GM23338 (cell line): Measurements from ENCODE around the gene NOL3. TPM values are rescaled to one million over a fixed set of nuclear protein-coding genes. Genes with fewer than 3 reads are reported as not detected.

ENCODE experiments used
- ATAC-seq: fragments of 200-7000 bp; cut with Tn5 transposase; 3 replicates; pipeline ENCODE4 v1.9.1; 2020
- DNase-seq: peaks from one replicate; pipeline ENCODE4 v3.0.0-alpha.2; 2015; ENCODE audit warnings: low spot score
- H2AFZ ChIP-seq: fragments of 200-600 bp; sonication (generic); 2 replicates; pipeline ENCODE4 v1.8.0; 2016; ENCODE audit warnings: antibody characterized with exemption, mild to moderate bottlenecking, moderate library complexity
- H3F3A ChIP-seq: fragments of 200-600 bp; sonication (generic); replicated peaks from 2 replicates; pipeline ENCODE4 v1.8.0; 2017; ENCODE audit warnings: antibody characterized with exemption, mixed run types, low read depth
- H3K27ac ChIP-seq: fragments of 200-600 bp; sonication (generic); 2 replicates; pipeline ENCODE4 v1.6.1; 2016; ENCODE audit warnings: low read depth
- H3K27me3 ChIP-seq: fragments of 200-600 bp; sonication (generic); 2 replicates; pipeline ENCODE4 v1.8.0; 2016; ENCODE audit warnings: mild to moderate bottlenecking, mixed run types, moderate library complexity; ENCODE audit not compliant: insufficient read depth
- H3K36me3 ChIP-seq: fragments of 200-600 bp; sonication (generic); 2 replicates; pipeline ENCODE4 v1.8.0; 2016; ENCODE audit warnings: mild to moderate bottlenecking; ENCODE audit not compliant: insufficient read depth
- H3K4me1 ChIP-seq: fragments of 200-600 bp; sonication (generic); 2 replicates; pipeline ENCODE4 v1.8.0; 2016; ENCODE audit warnings: mild to moderate bottlenecking, moderate library complexity; ENCODE audit not compliant: insufficient read depth
- H3K4me2 ChIP-seq: fragments of 200-600 bp; sonication (generic); 2 replicates; pipeline ENCODE4 v1.7.1; 2017; ENCODE audit warnings: mixed run types
- H3K4me3 ChIP-seq: fragments of 200-600 bp; sonication (generic); 2 replicates; pipeline ENCODE4 v1.6.1; 2016; ENCODE audit warnings: mixed run types
- H3K79me2 ChIP-seq: fragments of 200-600 bp; sonication (generic); replicated peaks from 2 replicates; pipeline ENCODE4 v1.8.0; 2017; ENCODE audit warnings: mild to moderate bottlenecking; ENCODE audit not compliant: insufficient read depth
- H3K9me2 ChIP-seq: fragments of 200-600 bp; sonication (generic); 2 replicates; pipeline ENCODE4 v1.8.0; 2017; ENCODE audit not compliant: insufficient read depth
- H4K20me1 ChIP-seq: fragments of 200-600 bp; sonication (generic); replicated peaks from 2 replicates; pipeline ENCODE4 v1.8.0; 2017; ENCODE audit warnings: mild to moderate bottlenecking; ENCODE audit not compliant: insufficient read depth
- H3K27ac Mint-ChIP-seq: 2 replicates; pipeline ENCODE4 v1.8.0; 2020; ENCODE audit warnings: inconsistent platforms, mild to moderate bottlenecking, moderate library complexity, mixed read lengths
- H3K27me3 Mint-ChIP-seq: 3 replicates; pipeline ENCODE4 v1.8.0; 2022; ENCODE audit warnings: low read depth, mild to moderate bottlenecking, moderate library complexity, mixed read lengths, inconsistent platforms; ENCODE audit not compliant: insufficient read depth, poor library complexity
- H3K36me3 Mint-ChIP-seq: 3 replicates; pipeline ENCODE4 v1.8.0; 2021; ENCODE audit warnings: low read depth, mild to moderate bottlenecking, inconsistent platforms, moderate library complexity, mixed read lengths
- H3K4me1 Mint-ChIP-seq: 3 replicates; pipeline ENCODE4 v1.8.0; 2020; ENCODE audit warnings: mild to moderate bottlenecking, inconsistent platforms, mixed read lengths
- H3K4me3 Mint-ChIP-seq: 3 replicates; pipeline ENCODE4 v1.8.0; 2021; ENCODE audit warnings: moderate library complexity, mild to moderate bottlenecking, inconsistent platforms, mixed read lengths
- H3K9me3 Mint-ChIP-seq: 3 replicates; pipeline ENCODE4 v1.8.0; 2020; ENCODE audit warnings: moderate library complexity, mild to moderate bottlenecking, inconsistent platforms, mixed read lengths
- CREB1 ChIP-seq: fragments of 250-450 bp; sonication (Bioruptor Pico); IDR thresholded peaks from 2 replicates; pipeline ENCODE4 v1.5.0; 2020; ENCODE audit warnings: low read depth, mild to moderate bottlenecking, moderate library complexity
- CTCF ChIP-seq, 2 experiments: fragments of 200-600 bp in 1 of 2; sonication (generic) in 1 of 2; conservative IDR thresholded peaks; 2 replicates each; pipeline versions ENCODE4 v1.5.1 to v1.6.1; 2016 to 2017; ENCODE audit warnings: antibody characterized with exemption in 2 of 2, low read depth in 2 of 2, mild to moderate bottlenecking in 2 of 2, moderate library complexity in 1 of 2
- ETS1 ChIP-seq: IDR thresholded peaks from 2 replicates; pipeline ENCODE4 v1.6.1; 2016; ENCODE audit warnings: antibody characterized with exemption
- EZH2 ChIP-seq: fragments of 200-600 bp; sonication (generic); IDR thresholded peaks from one replicate; pipeline ENCODE4 v1.8.0; 2017; ENCODE audit warnings: antibody characterized with exemption, mild to moderate bottlenecking, low read depth; ENCODE audit not compliant: unreplicated experiment
- EZH2phosphoT487 ChIP-seq: fragments of 200-600 bp; sonication (generic); IDR thresholded peaks from one replicate; pipeline ENCODE4 v1.8.1; 2018; ENCODE audit warnings: antibody characterized with exemption; ENCODE audit not compliant: unreplicated experiment
- JUNB ChIP-seq: IDR thresholded peaks from one replicate; pipeline ENCODE4 v1.6.1; 2016; ENCODE audit warnings: antibody characterized with exemption; ENCODE audit not compliant: unreplicated experiment
- NANOG ChIP-seq: IDR thresholded peaks from 2 replicates; pipeline ENCODE4 v1.6.1; 2016; ENCODE audit warnings: antibody characterized with exemption, borderline replicate concordance
- POLR2AphosphoS5 ChIP-seq: IDR thresholded peaks from 2 replicates; pipeline ENCODE4 v1.6.1; 2016; ENCODE audit warnings: antibody characterized with exemption, low read depth
- REST ChIP-seq: IDR thresholded peaks from one replicate; pipeline ENCODE4 v1.6.1; 2018; ENCODE audit warnings: antibody characterized with exemption; ENCODE audit not compliant: unreplicated experiment
- STAT1 ChIP-seq: IDR thresholded peaks from one replicate; pipeline ENCODE4 v1.6.1; 2016; ENCODE audit warnings: antibody characterized with exemption; ENCODE audit not compliant: unreplicated experiment
- ZNF114 ChIP-seq: fragments of 250-450 bp; sonication (Bioruptor Pico); IDR thresholded peaks from 2 replicates; pipeline ENCODE4 v1.5.0; 2020; ENCODE audit warnings: mild to moderate bottlenecking, moderate library complexity
- ZNF331 ChIP-seq: fragments of 250-450 bp; sonication (Bioruptor Pico); IDR thresholded peaks from 2 replicates; pipeline ENCODE4 v1.5.0; 2020; ENCODE audit warnings: low read depth, mild to moderate bottlenecking, moderate library complexity
- ZNF462 ChIP-seq: fragments of 250-450 bp; sonication (Bioruptor Pico); IDR thresholded peaks from 2 replicates; pipeline ENCODE4 v1.5.0; 2020; ENCODE audit warnings: mild to moderate bottlenecking, moderate library complexity
- polyA plus RNA-seq: library from polyadenylated mRNA; unstranded; fragments of >200 nt; fragmentation: Nextera tagmentation; extraction: Ambion mirVana; gene quantifications from 2 replicates; pipeline ENCODE4 v1.2.1, GENCODE V29; 2016
- total RNA-seq: library from RNA; depleted of rRNA; stranded (reverse); fragments of >200 nt; shearing (Covaris generic); gene quantifications from 2 replicates; pipeline ENCODE4 v1.2.3, GENCODE V29; 2014

NOL3 gene
- total and polyA plus RNA-seq, 2 experiments from 2014 or later: 3.3 to 4.0 TPM

GRCh38 chr16:67149276-67150046 is 20.9 kb upstream of the NOL3 start:
- peak overlapping the region; percentile 97; the same call in 1 of the 2 replicates for H2AFZ ChIP-seq
- H3F3A ChIP-seq: 0 out of 2 replicates have a peak, but pooled peaks cover 7% of the 10 kb centered on the region
- Mint-ChIP-seq H3K27ac (no peak overlapping the region), H3K27me3 (peaks cover 45% of the 10 kb centered on the region), H3K36me3 (peaks cover 21% of the 10 kb centered on the region), H3K4me1 (peaks cover 10% of the 10 kb centered on the region; the same call in 2 of the 3 replicates), H3K4me3 (peak overlapping the region; percentile 58), H3K9me3 (no peaks in the 10 kb centered on the region)
- H3K9me2 ChIP-seq: no peaks in the 10 kb centered on the region
- no peak for TF ChIP-seq REST
- TF ChIP-seq ZNF114 (CRISPR knock-in tag): no peak
- no peak for TF ChIP-seq NANOG
- TF ChIP-seq CREB1 (CRISPR knock-in tag): no peak
- TF ChIP-seq ETS1: no peak
- no peak for TF ChIP-seq EZH2
- no peak for TF ChIP-seq STAT1
- TF ChIP-seq ZNF462: no peak
- no peak for TF ChIP-seq ZNF331 (CRISPR knock-in tag)
- TF ChIP-seq POLR2AphosphoS5: peak; percentile 22
- TF ChIP-seq JUNB: no peak
- TF ChIP-seq CTCF (conservative IDR thresholded peaks at IDR 0.05; ENCODE audit: low read depth in 2 of 2): peak in 1 of 2 experiments; percentile 43; a peak in 3 of 4 replicates
- TF ChIP-seq EZH2phosphoT487: no peak
- H3K4me3 ChIP-seq: peak overlapping the region; percentile 77
- no peaks in the 10 kb centered on the region for H3K79me2 ChIP-seq
- H3K36me3 ChIP-seq: no peaks in the 10 kb centered on the region
- ATAC-seq: peak; percentile 15
- no peaks in the 10 kb centered on the region; the same call in none of the 2 replicates for H4K20me1 ChIP-seq
- H3K4me2 ChIP-seq: peak overlapping the region; percentile 94
- peaks cover 64% of the 10 kb centered on the region for H3K27me3 ChIP-seq
- H3K4me1 ChIP-seq: peaks cover 6% of the 10 kb centered on the region; the same call in 1 of the 2 replicates
- DNase-seq: peak; percentile 80
- no peak overlapping the region for H3K27ac ChIP-seq
